ENCODE data around the gene LRRC26.

DNA sequence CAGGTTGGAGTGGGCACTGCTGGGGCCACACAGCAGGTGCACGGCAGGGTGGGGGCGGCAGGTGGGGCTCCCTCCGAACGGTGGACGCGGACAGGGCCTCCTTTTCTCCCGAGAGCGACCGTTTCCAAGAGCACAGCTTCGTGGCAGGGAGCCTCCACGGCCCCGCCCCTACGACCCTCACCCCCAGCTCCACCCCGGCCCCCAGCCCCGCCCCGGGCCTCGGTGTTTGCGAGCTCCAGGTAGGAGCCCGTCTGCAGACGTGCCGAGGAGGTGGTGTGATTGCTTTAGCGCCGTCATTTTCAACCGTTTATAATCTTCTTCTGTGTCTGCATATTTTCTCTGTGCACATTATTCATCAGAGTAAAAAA is 22.1 kb downstream of the LRRC26 start:
- TF ChIP-seq ELF4 (IDR thresholded peaks at IDR 0.05) (no peak), FOXM1 (IDR thresholded peaks at IDR 0.05; ENCODE audit: borderline replicate concordance) (no peak), BHLHE40 (IDR thresholded peaks at IDR 0.05; ENCODE audit: borderline replicate concordance) (no peak), FOXK2 (IDR thresholded peaks at IDR 0.05) (no peak), SUZ12 (IDR thresholded peaks at IDR 0.05) (no peak), HDGF (IDR thresholded peaks at IDR 0.05; ENCODE audit: borderline replicate concordance) (no peak)
